Measurements from ENCODE around the gene TNIK. TPM values are rescaled to one million over a fixed set of nuclear protein-coding genes. Genes with fewer than 3 reads are reported as not detected.
A peak's percentile ranks its signal among the peaks of the same experiment; 100 is the strongest.

TNIK gene
- total and polyA plus RNA-seq, 2 experiments from 2014 or later, result 7.4 to 13.8 TPM

DNA sequence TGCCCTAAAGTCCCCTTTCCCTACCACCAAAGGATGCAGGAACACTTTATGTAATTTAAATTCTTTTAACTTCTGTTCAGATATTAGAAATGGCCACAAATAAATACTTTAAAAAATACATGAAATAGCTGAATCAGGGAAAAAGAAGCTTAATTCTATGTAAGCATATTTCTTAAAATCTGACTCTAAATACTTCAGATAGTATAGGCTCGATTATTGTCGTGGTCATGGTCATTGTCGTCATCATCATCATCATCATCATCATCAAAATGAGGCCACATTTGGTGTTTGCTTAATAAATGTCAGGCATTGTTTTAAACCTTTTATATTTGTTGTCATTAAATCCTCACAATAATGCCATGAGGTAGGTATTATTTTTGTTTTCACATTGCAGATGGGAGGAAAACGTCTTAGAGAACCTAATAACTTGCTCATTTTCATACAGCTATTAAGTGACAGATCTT lies 448.3 kb downstream of the TNIK start:
- Histone ChIP-seq H3K4me1 (ENCODE audit: insufficient read depth) (peaks cover 4% of the 10 kb centered on the region), H3K9me2 (replicated peaks; ENCODE audit: insufficient read depth) (no peaks in the 10 kb centered on the region), H3K9me3 (ENCODE audit: low read depth) (no peaks in the 10 kb centered on the region), H3K4me2 (no peak overlapping the region), H3K79me2 (no peaks in the 10 kb centered on the region), H4K20me1 (ENCODE audit: insufficient read depth, poor library complexity, severe bottlenecking) (no peaks in the 10 kb centered on the region), H3K27ac (peak overlapping the region; percentile 60), H3K27me3 (no peaks in the 10 kb centered on the region), H2AFZ (no peak overlapping the region), H3K4me3 (no peak overlapping the region), H3K36me3 (replicated peaks; ENCODE audit: insufficient read depth, low read depth) (no peaks in the 10 kb centered on the region)
- DNase-seq (ENCODE audit: low spot score), result no peak
- TF ChIP-seq EZH2 (IDR thresholded peaks at IDR 0.05; ENCODE audit: borderline replicate concordance) (no peak), EZH2phosphoT487 (IDR thresholded peaks at IDR 0.05; ENCODE audit: low read depth, severe bottlenecking, unreplicated experiment) (no peak)
- TF ChIP-seq, protein P1, sequence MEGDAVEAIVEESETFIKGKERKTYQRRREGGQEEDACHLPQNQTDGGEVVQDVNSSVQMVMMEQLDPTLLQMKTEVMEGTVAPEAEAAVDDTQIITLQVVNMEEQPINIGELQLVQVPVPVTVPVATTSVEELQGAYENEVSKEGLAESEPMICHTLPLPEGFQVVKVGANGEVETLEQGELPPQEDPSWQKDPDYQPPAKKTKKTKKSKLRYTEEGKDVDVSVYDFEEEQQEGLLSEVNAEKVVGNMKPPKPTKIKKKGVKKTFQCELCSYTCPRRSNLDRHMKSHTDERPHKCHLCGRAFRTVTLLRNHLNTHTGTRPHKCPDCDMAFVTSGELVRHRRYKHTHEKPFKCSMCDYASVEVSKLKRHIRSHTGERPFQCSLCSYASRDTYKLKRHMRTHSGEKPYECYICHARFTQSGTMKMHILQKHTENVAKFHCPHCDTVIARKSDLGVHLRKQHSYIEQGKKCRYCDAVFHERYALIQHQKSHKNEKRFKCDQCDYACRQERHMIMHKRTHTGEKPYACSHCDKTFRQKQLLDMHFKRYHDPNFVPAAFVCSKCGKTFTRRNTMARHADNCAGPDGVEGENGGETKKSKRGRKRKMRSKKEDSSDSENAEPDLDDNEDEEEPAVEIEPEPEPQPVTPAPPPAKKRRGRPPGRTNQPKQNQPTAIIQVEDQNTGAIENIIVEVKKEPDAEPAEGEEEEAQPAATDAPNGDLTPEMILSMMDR (IDR thresholded peaks at IDR 0.05; ENCODE audit: poor library complexity), result no peak
- 87% methylated on average over 4 of the region's 4 CpGs for WGBS (ENCODE audit: low lambda C conversion rate, missing lambda C conversion rate)

MicroRNAs encoded within 50 kb of the gene (microRNA counts, 767-probe panel; counts per million panel counts)
- microRNA hsa-miR-569, result not detected

Small RNAs within 50 kb of the gene (microRNA-seq; reads per million reads assigned to microRNA genes)
- gene MIR569, result not detected

Small RNAs within 50 kb of the gene (small RNA-seq; reads per million reads assigned to genes)
- gene MIR569 (not detected), gene RF00019 (not detected), gene RNU6-348P (not detected)

Data from hepatocyte (in vitro differentiated cells).